ENCODE measurements around the gene GRIN2A. TPM values are rescaled to one million over a fixed set of nuclear protein-coding genes. Genes with fewer than 3 reads are reported as not detected.

GRIN2A gene
- total and polyA plus RNA-seq, 10 donors = under 0.01 to 0.10 (median 0.03) TPM; not detected in 7

GRCh38 chr16:9946022-9946720, 236.1 kb downstream of the GRIN2A start:
- H3K4me1 ChIP-seq = no peaks in the 10 kb centered on the region
- WGBS, 5 donors = 72 to 86% (median 78%) methylated on average over 3 of the region's 3 CpGs
- H3K27ac ChIP-seq = no peak overlapping the region
- no peaks in the 10 kb centered on the region for H3K36me3 ChIP-seq
- intact Hi-C loops (cut with DNase I; ENCODE audit: low total_unique reads) = no loop called here
- DNase-seq = no peak
- H3K4me3 ChIP-seq = no peak overlapping the region
- H3K27me3 ChIP-seq (replicated peaks in 1 of 7) = peaks cover 0 to 17% (median 0%) of the 10 kb centered on the region in 7 donors
- H3K9me3 ChIP-seq = no peaks in the 10 kb centered on the region
- TF ChIP-seq POLR2AphosphoS5 (IDR thresholded peaks at IDR 0.05) = no peak
- TF ChIP-seq POLR2A (IDR thresholded peaks at IDR 0.05) = no peak
- no peak for TF ChIP-seq CTCF (IDR thresholded peaks at IDR 0.05 in 8 of 11, conservative IDR thresholded peaks at IDR 0.05 in 3 of 11)

- no peak for TF ChIP-seq POLR2A (IDR thresholded peaks at IDR 0.05)
- TF ChIP-seq CTCF (IDR thresholded peaks at IDR 0.05 in 8 of 11, conservative IDR thresholded peaks at IDR 0.05 in 3 of 11) = no peak
- TF ChIP-seq POLR2AphosphoS5 (IDR thresholded peaks at IDR 0.05) = no peak
- WGBS, 5 donors = 73 to 86% (median 77%) methylated on average over 5 of the region's 5 CpGs
- no peak overlapping the region for H3K4me3 ChIP-seq
- intact Hi-C loops (cut with DNase I; ENCODE audit: low total_unique reads) = no loop called here
- H3K9me3 ChIP-seq = no peaks in the 10 kb centered on the region
- H3K27ac ChIP-seq = no peak overlapping the region
- no peaks in the 10 kb centered on the region for H3K27me3 ChIP-seq (replicated peaks in 1 of 7)
- no peaks in the 10 kb centered on the region for H3K36me3 ChIP-seq
- H3K4me1 ChIP-seq = no peaks in the 10 kb centered on the region
- DNase-seq = no peak
Observed at GRCh38 chr16:9943121-9943520, 239.1 kb downstream of the GRIN2A start.

- Histone ChIP-seq H3K27me3 (replicated peaks in 1 of 7) (no peaks in the 10 kb centered on the region), H3K36me3 (no peaks in the 10 kb centered on the region), H3K4me3 (no peak overlapping the region), H3K9me3 (no peaks in the 10 kb centered on the region), H3K27ac (no peak overlapping the region), H3K4me1 (no peaks in the 10 kb centered on the region)
- TF ChIP-seq POLR2AphosphoS5 (IDR thresholded peaks at IDR 0.05) (no peak), POLR2A (IDR thresholded peaks at IDR 0.05) (no peak), CTCF (IDR thresholded peaks at IDR 0.05 in 8 of 11, conservative IDR thresholded peaks at IDR 0.05 in 3 of 11) (no peak)
- 63 to 82% (median 68%) methylated on average over 3 of the region's 3 CpGs for WGBS, 5 donors
- DNase-seq = no peak
- intact Hi-C loops (cut with DNase I; ENCODE audit: low total_unique reads) = no loop called here
Observed at GRCh38 chr16:9941245-9941644, 241.0 kb downstream of the GRIN2A start.

GRCh38 chr16:9934723-9935508, 247.3 kb downstream of the GRIN2A start:
- intact Hi-C loops (cut with DNase I; ENCODE audit: low total_unique reads) = no loop called here
- Histone ChIP-seq H3K27ac (no peak overlapping the region), H3K4me3 (no peak overlapping the region), H3K27me3 (replicated peaks in 1 of 7) (no peaks in the 10 kb centered on the region), H3K9me3 (no peaks in the 10 kb centered on the region), H3K4me1 (no peaks in the 10 kb centered on the region), H3K36me3 (no peaks in the 10 kb centered on the region)
- DNase-seq = no peak
- TF ChIP-seq POLR2A (IDR thresholded peaks at IDR 0.05) (no peak), POLR2AphosphoS5 (IDR thresholded peaks at IDR 0.05) (no peak), CTCF (IDR thresholded peaks at IDR 0.05 in 8 of 11, conservative IDR thresholded peaks at IDR 0.05 in 3 of 11) (no peak)
- 63 to 85% (median 75%) methylated on average over 8 of the region's 8 CpGs for WGBS, 5 donors

Data from spleen (tissue), 11 donors.